Thymus (tissue), 11 donors: ENCODE measurements around the gene SPTSSB. TPM values are rescaled to one million over a fixed set of nuclear protein-coding genes. Genes with fewer than 3 reads are reported as not detected.

Experiments used
- DNase-seq, 9 donors: peaks; one replicate each; pipeline ENCODE4 v3.0.0-alpha.2; 2013; ENCODE audit warnings: low spot score in 9 of 9, low read depth in 6 of 9, missing footprints in 1 of 9
- H3K27ac ChIP-seq, 2 donors: one replicate each; pipeline ENCODE4 v1.5.1; 2013; ENCODE audit warnings: control low read depth in 1 of 2, low read depth in 1 of 2, low read length in 1 of 2, mild to moderate bottlenecking in 1 of 2, moderate library complexity in 1 of 2
- H3K27me3 ChIP-seq, 2 donors: one replicate each; pipeline ENCODE4 v1.5.1; 2013; ENCODE audit warnings: low read length in 1 of 2; ENCODE audit not compliant: control insufficient read depth in 2 of 2, insufficient read depth in 1 of 2
- H3K36me3 ChIP-seq, 2 donors: one replicate each; pipeline ENCODE4 v1.5.1; 2013; ENCODE audit warnings: low read length in 1 of 2, mild to moderate bottlenecking in 1 of 2, moderate library complexity in 1 of 2; ENCODE audit not compliant: control insufficient read depth in 2 of 2, insufficient read depth in 2 of 2
- H3K4me1 ChIP-seq, 2 donors: one replicate each; pipeline ENCODE4 v1.5.1; 2013; ENCODE audit warnings: low read length in 2 of 2; ENCODE audit not compliant: control insufficient read depth in 2 of 2, insufficient read depth in 2 of 2
- H3K4me3 ChIP-seq, 2 donors: one replicate each; pipeline ENCODE4 v1.5.1; 2013; ENCODE audit warnings: low read length in 2 of 2, control low read depth in 1 of 2, mild to moderate bottlenecking in 1 of 2
- H3K9me3 ChIP-seq, 2 donors: one replicate each; pipeline ENCODE4 v1.5.1; 2013; ENCODE audit warnings: low read length in 1 of 2, mild to moderate bottlenecking in 1 of 2; ENCODE audit not compliant: control insufficient read depth in 2 of 2, insufficient read depth in 1 of 2
- WGBS: extraction: QIAGEN DNeasy Blood & Tissue Kit; methylation state at CpG from one replicate; pipeline ENCODE4 v1.1.7; 2013; 5-methylcytosine and 5-hydroxymethylcytosine counted together
- polyA plus RNA-seq: library from polyadenylated mRNA; stranded (reverse); fragments of 200-250 nt; gene quantifications from one replicate; pipeline ENCODE4 v1.2.3, GENCODE V29; 2013
- total RNA-seq: library from RNA; stranded (reverse); fragments of 120-200 nt; gene quantifications from one replicate; pipeline ENCODE4 v1.2.4, GENCODE V29; 2013
- donor health status: healthy.

Gene SPTSSB
- total and polyA plus RNA-seq, 2 donors, result 0.52 to 3.3 TPM

GRCh38 chr3:161395115-161396012 lies 24.0 kb upstream of the SPTSSB start:
- peak in 7 of 9 donors; percentile 18 to 86 (median 57) for DNase-seq

GRCh38 chr3:161393803-161394202 lies 22.5 kb upstream of the SPTSSB start:
- Histone ChIP-seq H3K36me3 (no peaks in the 10 kb centered on the region), H3K27me3 (no peaks in the 10 kb centered on the region), H3K27ac (no peak overlapping the region), H3K4me3 (no peak overlapping the region), H3K4me1 (peaks cover 11 to 17% of the 10 kb centered on the region in 2 donors), H3K9me3 (no peaks in the 10 kb centered on the region)
- no peak for DNase-seq
- WGBS, result 51% methylated on average over 2 of the region's 2 CpGs

More at GRCh38 chr3:161395115-161396012, 24.0 kb upstream of the SPTSSB start:
- H3K9me3 ChIP-seq, result no peaks in the 10 kb centered on the region
- no peaks in the 10 kb centered on the region for H3K36me3 ChIP-seq
- peaks cover 11 to 17% of the 10 kb centered on the region in 2 donors for H3K4me1 ChIP-seq
- H3K4me3 ChIP-seq, result no peak overlapping the region
- H3K27me3 ChIP-seq, result no peaks in the 10 kb centered on the region
- H3K27ac ChIP-seq, result no peak overlapping the region
- 81% methylated on average over 6 of the region's 6 CpGs for WGBS

GRCh38 chr3:161393310-161393709 lies 22.0 kb upstream of the SPTSSB start:
- Histone ChIP-seq H3K4me1 (peaks cover 11 to 17% of the 10 kb centered on the region in 2 donors), H3K27me3 (no peaks in the 10 kb centered on the region), H3K9me3 (no peaks in the 10 kb centered on the region), H3K36me3 (no peaks in the 10 kb centered on the region), H3K27ac (no peak overlapping the region), H3K4me3 (no peak overlapping the region)
- DNase-seq, result no peak

GRCh38 chr3:161392853-161393252 lies 21.5 kb upstream of the SPTSSB start:
- no peak for DNase-seq
- no peak overlapping the region for H3K27ac ChIP-seq
- H3K36me3 ChIP-seq, result no peaks in the 10 kb centered on the region
- WGBS, result 96% methylated on average over 1 of the region's 1 CpG
- no peaks in the 10 kb centered on the region for H3K9me3 ChIP-seq
- H3K4me3 ChIP-seq, result no peak overlapping the region
- no peaks in the 10 kb centered on the region for H3K27me3 ChIP-seq
- peaks cover 11 to 17% of the 10 kb centered on the region in 2 donors for H3K4me1 ChIP-seq

GRCh38 chr3:161390200-161390599 lies 18.9 kb upstream of the SPTSSB start:
- no peak for DNase-seq
- no peaks in the 10 kb centered on the region for H3K27me3 ChIP-seq
- peaks cover 6 to 12% of the 10 kb centered on the region in 2 donors for H3K4me1 ChIP-seq
- H3K9me3 ChIP-seq, result no peaks in the 10 kb centered on the region
- WGBS, result over 99% methylated on average over 2 of the region's 2 CpGs
- no peaks in the 10 kb centered on the region for H3K36me3 ChIP-seq
- no peak overlapping the region for H3K27ac ChIP-seq
- no peak overlapping the region for H3K4me3 ChIP-seq

- Histone ChIP-seq H3K36me3 (no peaks in the 10 kb centered on the region), H3K27me3 (no peaks in the 10 kb centered on the region), H3K4me3 (no peak overlapping the region), H3K4me1 (peaks cover 2 to 6% of the 10 kb centered on the region in 2 donors), H3K9me3 (no peaks in the 10 kb centered on the region), H3K27ac (no peak overlapping the region)
- no peak for DNase-seq
- 96% methylated on average over 3 of the region's 3 CpGs for WGBS
Measured at GRCh38 chr3:161389445-161390035, 18.2 kb upstream of the SPTSSB start.

- no peaks in the 10 kb centered on the region for H3K27me3 ChIP-seq
- no peak overlapping the region for H3K27ac ChIP-seq
- no peak for DNase-seq
- H3K9me3 ChIP-seq, result no peaks in the 10 kb centered on the region
- H3K4me3 ChIP-seq, result no peak overlapping the region
- H3K4me1 ChIP-seq, result no peaks in the 10 kb centered on the region
- H3K36me3 ChIP-seq, result no peaks in the 10 kb centered on the region
Measured at GRCh38 chr3:161388855-161389254, 17.5 kb upstream of the SPTSSB start.

- Histone ChIP-seq H3K9me3 (no peaks in the 10 kb centered on the region), H3K4me3 (no peak overlapping the region), H3K27me3 (no peaks in the 10 kb centered on the region), H3K36me3 (no peaks in the 10 kb centered on the region), H3K4me1 (no peaks in the 10 kb centered on the region), H3K27ac (no peak overlapping the region)
- no peak for DNase-seq
- WGBS, result 90% methylated on average over 4 of the region's 4 CpGs
Measured at GRCh38 chr3:161386991-161387770, 15.9 kb upstream of the SPTSSB start.
